K562 (cell line): ENCODE data around the gene FOSL1. TPM values are rescaled to one million over a fixed set of nuclear protein-coding genes. Genes with fewer than 3 reads are reported as not detected.
A peak's percentile ranks its signal among the peaks of the same experiment; 100 is the strongest.

Source experiments
- ATF2 ChIP-seq: sonication (generic); formaldehyde crosslinking; IDR thresholded peaks from 2 replicates; pipeline ENCODE4 v1.8.1; 2022; ENCODE audit warnings: missing genetic modification reagents
- EHMT2 ChIP-seq: fragments of 450-650 bp; IDR thresholded peaks from 2 replicates; pipeline ENCODE4 v1.6.1; 2018; ENCODE audit warnings: antibody characterized with exemption
- ESRRB ChIP-seq: fragments of 250-450 bp; sonication (Bioruptor Pico); IDR thresholded peaks from 2 replicates; pipeline ENCODE4 v1.5.0; 2020; ENCODE audit warnings: mild to moderate bottlenecking, moderate library complexity, borderline replicate concordance
- FOXA3 ChIP-seq, 2 experiments: fragments of 450-650 bp in 1 of 2; sonication (generic) in 1 of 2; formaldehyde crosslinking; IDR thresholded peaks in 1 of 2; conservative IDR thresholded peaks in 1 of 2; 2 replicates each; pipeline versions ENCODE4 v1.4.0 to v1.8.0; 2020 to 2022; ENCODE audit warnings: mild to moderate bottlenecking in 2 of 2, missing genetic modification reagents in 1 of 2
- KLF13 ChIP-seq: fragments of 450-650 bp; IDR thresholded peaks from 2 replicates; pipeline ENCODE4 v1.6.1; 2016; ENCODE audit warnings: missing genetic modification characterization, low read depth, mild to moderate bottlenecking, missing compliant biosample characterization, moderate library complexity, borderline replicate concordance
- MBD2 ChIP-seq: sonication (generic); IDR thresholded peaks from 2 replicates; pipeline ENCODE4 v1.6.1; 2016; ENCODE audit warnings: low read depth, borderline replicate concordance
- MYNN ChIP-seq, 2 experiments: sonication (generic); formaldehyde crosslinking in 1 of 2; IDR thresholded peaks; 2 replicates each; pipeline versions ENCODE4 v1.5.0 to v1.6.1; 2016 to 2020; ENCODE audit warnings: antibody characterized with exemption in 1 of 2, missing genetic modification reagents in 1 of 2
- NBN ChIP-seq: fragments of 450-650 bp; IDR thresholded peaks from 2 replicates; pipeline ENCODE4 v1.6.1; 2016; ENCODE audit warnings: low read depth, mild to moderate bottlenecking
- NONO ChIP-seq, 2 experiments: fragments of 200-400 bp in 1 of 2; fragments of 450-650 bp in 1 of 2; formaldehyde crosslinking in 1 of 2; IDR thresholded peaks; 2 replicates each; pipeline ENCODE4 v1.6.1; 2017; ENCODE audit warnings: low read depth in 2 of 2, mild to moderate bottlenecking in 2 of 2, moderate library complexity in 2 of 2, low read length in 1 of 2
- PHTF2 ChIP-seq: fragments of 250-450 bp; sonication (Bioruptor Pico); IDR thresholded peaks from 2 replicates; pipeline ENCODE4 v1.5.0; 2021; ENCODE audit warnings: mild to moderate bottlenecking
- RBM15 ChIP-seq: fragments of 200-400 bp; formaldehyde crosslinking; IDR thresholded peaks from 2 replicates; pipeline ENCODE4 v1.6.1; 2018; ENCODE audit warnings: mild to moderate bottlenecking, low read length, moderate library complexity; ENCODE audit not compliant: insufficient read depth
- RBM39 ChIP-seq: fragments of 200-400 bp; formaldehyde crosslinking; optimal IDR thresholded peaks from 2 replicates; pipeline ENCODE3; 2018; ENCODE audit warnings: low read depth, low read length
- SP1 ChIP-seq: sonication (generic); formaldehyde crosslinking; IDR thresholded peaks from 2 replicates; pipeline ENCODE4 v1.8.1; 2022; ENCODE audit warnings: mild to moderate bottlenecking, missing genetic modification reagents
- TAF7 ChIP-seq: fragments of 450-650 bp; IDR thresholded peaks from 2 replicates; pipeline ENCODE4 v1.6.1; 2016; ENCODE audit warnings: missing genetic modification characterization, missing compliant biosample characterization
- WHSC1 ChIP-seq: IDR thresholded peaks from one replicate; pipeline ENCODE4 v1.6.1; 2012; ENCODE audit warnings: low read length, control low read depth, inconsistent platforms
- ZNF232 ChIP-seq: sonication (generic); formaldehyde crosslinking; IDR thresholded peaks from 2 replicates; pipeline ENCODE4 v1.8.0; 2022; ENCODE audit warnings: mild to moderate bottlenecking, missing genetic modification reagents
- ZNF263 ChIP-seq: sonication (generic); formaldehyde crosslinking; IDR thresholded peaks from 2 replicates; pipeline ENCODE4 v1.8.0; 2022; ENCODE audit warnings: mild to moderate bottlenecking, missing genetic modification reagents, borderline replicate concordance
- polyA plus RNA-seq, 8 experiments: library from polyadenylated mRNA; depleted of rRNA in 4 of 8; stranded (reverse) in 5 of 8; unstranded in 3 of 8; fragments of >200 nt; fragmentation: Nextera tagmentation in 2 of 8; fragmentation: Illumina TruSeq in 1 of 8; extraction: Ambion mirVana in 2 of 8; extraction: Trizol in 1 of 8; gene quantifications; 2 replicates each; pipeline versions ENCODE4 v1.2.1 to v1.2.3, GENCODE V29; 2011 to 2014; ENCODE audit warnings: inconsistent platforms in 1 of 8, missing spikeins in 1 of 8
- total RNA-seq, 7 experiments: library from RNA; depleted of rRNA in 6 of 7; stranded (reverse); fragments of >200 nt in 6 of 7; fragmentation: Illumina TruSeq in 2 of 7; extraction: Trizol in 2 of 7; gene quantifications; 2 replicates each; pipeline versions ENCODE4 v1.2.1 to v1.2.3, GENCODE V29; 2011 to 2021; ENCODE audit warnings: low replicate concordance in 1 of 7
- TF ChIP-seq, protein P1 (sequence below): IDR thresholded peaks from 3 replicates; pipeline ENCODE4 v1.6.1; 2011; ENCODE audit warnings: borderline replicate concordance, mild to moderate bottlenecking, moderate library complexity; ENCODE audit not compliant: insufficient read length; ENCODE audit errors: extremely low read depth
- TF ChIP-seq, protein P2 (sequence below): sonication (generic); formaldehyde crosslinking; IDR thresholded peaks from 2 replicates; pipeline ENCODE4 v1.9.0; 2022; ENCODE audit warnings: mild to moderate bottlenecking, missing genetic modification reagents
- TF ChIP-seq, protein P3 (sequence below): fragments of 150-350 bp; conservative IDR thresholded peaks from 2 replicates; pipeline ENCODE4 v1.6.1; 2014; ENCODE audit warnings: low read length

The FOSL1 gene
- total and polyA plus RNA-seq, 9 of the 15 experiments (the other 6 are each of a cell fraction or from before 2014, with no cell fraction given), result 3.5 to 39.6 (median 10.0) TPM

GRCh38 chr11:65900125-65900898 lies at the start of gene FOSL1 (continued):
- TF ChIP-seq RBM39 (no peak), WHSC1 (no peak), RBM15 (no peak), ZNF263 (CRISPR knock-in tag) (peak; percentile 34; the same call in 1 of the 2 replicates), KLF13 (tag) (peak; percentile 86; the same call in 1 of the 2 replicates), NBN (no peak), ZNF232 (CRISPR knock-in tag) (0 out of 2 replicates have a peak, but pooled peaks have one; percentile 14), SP1 (peak; percentile 89), ESRRB (CRISPR knock-in tag) (no peak), EHMT2 (no peak), MBD2 (peak; percentile 82; the same call in 1 of the 2 replicates), TAF7 (tag) (no peak), FOXA3 (CRISPR knock-in tag; conservative IDR thresholded peaks at IDR 0.05 in 1 of 2, IDR thresholded peaks at IDR 0.05 in 1 of 2) (no peak), ATF2 (CRISPR knock-in tag) (peak; percentile 55; the same call in 1 of the 2 replicates), NONO (IDR thresholded peaks at IDR 0.05; ENCODE audit: low read depth in 2 of 2, low read length in 1 of 2) (peak; percentile 97 to 99), PHTF2 (no peak), MYNN (IDR thresholded peaks at IDR 0.05) (0 out of 2 replicates have a peak, but pooled peaks have one; percentile 23), MYNN (CRISPR knock-in tag; IDR thresholded peaks at IDR 0.05) (no peak)
- TF ChIP-seq, protein P1, sequence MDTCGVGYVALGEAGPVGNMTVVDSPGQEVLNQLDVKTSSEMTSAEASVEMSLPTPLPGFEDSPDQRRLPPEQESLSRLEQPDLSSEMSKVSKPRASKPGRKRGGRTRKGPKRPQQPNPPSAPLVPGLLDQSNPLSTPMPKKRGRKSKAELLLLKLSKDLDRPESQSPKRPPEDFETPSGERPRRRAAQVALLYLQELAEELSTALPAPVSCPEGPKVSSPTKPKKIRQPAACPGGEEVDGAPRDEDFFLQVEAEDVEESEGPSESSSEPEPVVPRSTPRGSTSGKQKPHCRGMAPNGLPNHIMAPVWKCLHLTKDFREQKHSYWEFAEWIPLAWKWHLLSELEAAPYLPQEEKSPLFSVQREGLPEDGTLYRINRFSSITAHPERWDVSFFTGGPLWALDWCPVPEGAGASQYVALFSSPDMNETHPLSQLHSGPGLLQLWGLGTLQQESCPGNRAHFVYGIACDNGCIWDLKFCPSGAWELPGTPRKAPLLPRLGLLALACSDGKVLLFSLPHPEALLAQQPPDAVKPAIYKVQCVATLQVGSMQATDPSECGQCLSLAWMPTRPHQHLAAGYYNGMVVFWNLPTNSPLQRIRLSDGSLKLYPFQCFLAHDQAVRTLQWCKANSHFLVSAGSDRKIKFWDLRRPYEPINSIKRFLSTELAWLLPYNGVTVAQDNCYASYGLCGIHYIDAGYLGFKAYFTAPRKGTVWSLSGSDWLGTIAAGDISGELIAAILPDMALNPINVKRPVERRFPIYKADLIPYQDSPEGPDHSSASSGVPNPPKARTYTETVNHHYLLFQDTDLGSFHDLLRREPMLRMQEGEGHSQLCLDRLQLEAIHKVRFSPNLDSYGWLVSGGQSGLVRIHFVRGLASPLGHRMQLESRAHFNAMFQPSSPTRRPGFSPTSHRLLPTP, result no peak
- TF ChIP-seq, protein P2, sequence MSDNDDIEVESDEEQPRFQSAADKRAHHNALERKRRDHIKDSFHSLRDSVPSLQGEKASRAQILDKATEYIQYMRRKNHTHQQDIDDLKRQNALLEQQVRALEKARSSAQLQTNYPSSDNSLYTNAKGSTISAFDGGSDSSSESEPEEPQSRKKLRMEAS, result peak; percentile 45
- TF ChIP-seq, protein P3, sequence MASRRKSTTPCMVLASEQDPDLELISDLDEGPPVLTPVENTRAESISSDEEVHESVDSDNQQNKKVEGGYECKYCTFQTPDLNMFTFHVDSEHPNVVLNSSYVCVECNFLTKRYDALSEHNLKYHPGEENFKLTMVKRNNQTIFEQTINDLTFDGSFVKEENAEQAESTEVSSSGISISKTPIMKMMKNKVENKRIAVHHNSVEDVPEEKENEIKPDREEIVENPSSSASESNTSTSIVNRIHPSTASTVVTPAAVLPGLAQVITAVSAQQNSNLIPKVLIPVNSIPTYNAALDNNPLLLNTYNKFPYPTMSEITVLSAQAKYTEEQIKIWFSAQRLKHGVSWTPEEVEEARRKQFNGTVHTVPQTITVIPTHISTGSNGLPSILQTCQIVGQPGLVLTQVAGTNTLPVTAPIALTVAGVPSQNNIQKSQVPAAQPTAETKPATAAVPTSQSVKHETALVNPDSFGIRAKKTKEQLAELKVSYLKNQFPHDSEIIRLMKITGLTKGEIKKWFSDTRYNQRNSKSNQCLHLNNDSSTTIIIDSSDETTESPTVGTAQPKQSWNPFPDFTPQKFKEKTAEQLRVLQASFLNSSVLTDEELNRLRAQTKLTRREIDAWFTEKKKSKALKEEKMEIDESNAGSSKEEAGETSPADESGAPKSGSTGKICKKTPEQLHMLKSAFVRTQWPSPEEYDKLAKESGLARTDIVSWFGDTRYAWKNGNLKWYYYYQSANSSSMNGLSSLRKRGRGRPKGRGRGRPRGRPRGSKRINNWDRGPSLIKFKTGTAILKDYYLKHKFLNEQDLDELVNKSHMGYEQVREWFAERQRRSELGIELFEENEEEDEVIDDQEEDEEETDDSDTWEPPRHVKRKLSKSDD, result no peak
